Stimulated activated CD8-positive, alpha-beta memory T cell treated with anti-CD3 and anti-CD28 coated beads, Interleukin-2, amount 100 ng/mL, for 1 hour (primary cell): ENCODE measurements around the gene MDK.
A peak's percentile ranks its signal among the peaks of the same experiment; 100 is the strongest.
"Not testable (repeated sequence)": the region's sequence is repeated elsewhere in the genome, so short reads cannot be mapped to it uniquely, and the experiment has no call there.

Experiments
- DNase-seq, 2 donors: peaks; one replicate each; pipeline ENCODE4 v3.0.0-alpha.2; 2020; ENCODE audit warnings: low read depth in 2 of 2

The MDK gene

GRCh38 chr11:46367244-46367915 is 14.1 kb upstream of the MDK start:
- DNase-seq, result peak; percentile 61 to 63

- no peak for DNase-seq
Measured at GRCh38 chr11:46367916-46368267, 13.6 kb upstream of the MDK start.

GRCh38 chr11:46369458-46370152 is 11.9 kb upstream of the MDK start:
- no peak for DNase-seq

- DNase-seq, result no peak
Measured at GRCh38 chr11:46370253-46370652, 11.2 kb upstream of the MDK start.

GRCh38 chr11:46371262-46371661 is 10.2 kb upstream of the MDK start:
- DNase-seq, result not testable (repeated sequence)

- no peak for DNase-seq
Measured at GRCh38 chr11:46372086-46372485, 9.4 kb upstream of the MDK start.

GRCh38 chr11:46372501-46372900 is 9.0 kb upstream of the MDK start:
- DNase-seq, result not testable (repeated sequence)

- DNase-seq, result no peak
Measured at GRCh38 chr11:46373787-46374740, 7.4 kb upstream of the MDK start.

GRCh38 chr11:46374815-46375214 is 6.7 kb upstream of the MDK start:
- DNase-seq, result no peak

GRCh38 chr11:46375392-46376101 is 5.9 kb upstream of the MDK start:
- no peak for DNase-seq

GRCh38 chr11:46376258-46377050 is 5.0 kb upstream of the MDK start:
- DNase-seq, result no peak

- DNase-seq, result no peak
Measured at GRCh38 chr11:46377290-46377689, 4.2 kb upstream of the MDK start.

GRCh38 chr11:46377831-46378230 is 3.6 kb upstream of the MDK start:
- DNase-seq, result no peak

- DNase-seq, result no peak
Measured at GRCh38 chr11:46378296-46378695, 3.2 kb upstream of the MDK start.

- no peak for DNase-seq
Measured at GRCh38 chr11:46378811-46379481, 2.5 kb upstream of the MDK start.

GRCh38 chr11:46379482-46380293 is 1.8 kb upstream of the MDK start:
- DNase-seq, result not testable (repeated sequence)

- DNase-seq, result no peak
Measured at GRCh38 chr11:46380340-46381047, 975 bp upstream of the MDK start.

GRCh38 chr11:46381819-46382645 is 563 bp downstream of the MDK start:
- DNase-seq, result no peak
